Measurements from ENCODE around the gene RSPO3. TPM values are rescaled to one million over a fixed set of nuclear protein-coding genes. Genes with fewer than 3 reads are reported as not detected.

RSPO3 gene
- total and polyA plus RNA-seq, 2 experiments from 2014 or later, result 1.4 to 2.9 TPM

DNA sequence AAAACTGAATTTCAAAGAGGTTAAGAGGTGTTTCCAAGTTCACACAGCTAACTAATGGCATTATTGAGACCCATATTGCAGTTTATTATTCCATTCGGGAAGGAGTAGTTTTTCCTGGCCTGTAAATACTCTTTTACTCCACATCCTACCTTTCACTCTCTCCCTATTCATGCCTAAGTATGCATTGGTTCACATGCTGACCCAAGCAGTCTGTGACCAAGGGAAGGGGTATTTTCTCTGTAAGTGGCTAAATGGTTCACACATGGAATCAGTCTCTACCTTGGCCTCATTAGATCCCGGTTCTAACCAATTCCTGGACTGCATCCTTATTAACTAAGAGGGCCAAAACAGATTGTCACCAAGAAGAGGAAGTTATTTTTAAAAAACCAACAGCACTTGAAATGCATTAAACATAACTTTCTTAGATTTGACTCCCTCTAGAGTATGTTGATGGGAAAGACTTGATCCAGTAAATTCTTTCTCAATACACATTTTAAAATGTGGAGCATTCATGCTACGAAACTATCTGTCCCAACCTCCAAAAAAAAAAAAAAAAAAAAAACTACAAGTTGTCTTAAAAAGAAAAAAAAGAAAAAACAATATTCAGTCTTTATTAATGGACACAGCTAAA, 17.8 kb upstream of the RSPO3 start:
- 31 to 39% methylated on average over 3 of the region's 3 CpGs for WGBS, 2 experiments (ENCODE audit: low coverage in 1 of 2, low lambda C conversion rate in 2 of 2, missing lambda C conversion rate in 2 of 2)
- Histone ChIP-seq H3K36me3 (ENCODE audit: low read depth) (no peaks in the 10 kb centered on the region), H3K27me3 (replicated peaks; ENCODE audit: insufficient read depth) (no peaks in the 10 kb centered on the region), H3K9me2 (ENCODE audit: insufficient read depth) (no peaks in the 10 kb centered on the region), H2AFZ (0 out of 2 replicates have a peak overlapping the region, but pooled peaks have one; percentile 9), H3K4me3 (no peak overlapping the region), H3K27ac (no peak overlapping the region; the same call in 1 of the 2 replicates), H3K9ac (no peak overlapping the region), H3F3A (ENCODE audit: insufficient read depth) (peaks cover 26% of the 10 kb centered on the region), H3K4me2 (ENCODE audit: unreplicated experiment) (no peak overlapping the region), H3K9me3 (ENCODE audit: low read depth) (no peaks in the 10 kb centered on the region), H3K4me1 (ENCODE audit: insufficient read depth) (peaks cover 34% of the 10 kb centered on the region), H4K20me1 (ENCODE audit: insufficient read depth) (no peaks in the 10 kb centered on the region), H3K79me2 (ENCODE audit: insufficient read depth) (no peaks in the 10 kb centered on the region)
- DNase-seq, result peak; percentile 68
- in situ Hi-C loops (cut with MboI), result loop anchor here (25.0 kb wide), 1 partner anchor 1063 kb away; no protein-coding TSS in a partner anchor
- TF ChIP-seq EZH2 (IDR thresholded peaks at IDR 0.05; ENCODE audit: insufficient read depth, poor library complexity, severe bottlenecking) (no peak), EZH2phosphoT487 (IDR thresholded peaks at IDR 0.05; ENCODE audit: insufficient read depth, low read depth) (no peak)

DNA sequence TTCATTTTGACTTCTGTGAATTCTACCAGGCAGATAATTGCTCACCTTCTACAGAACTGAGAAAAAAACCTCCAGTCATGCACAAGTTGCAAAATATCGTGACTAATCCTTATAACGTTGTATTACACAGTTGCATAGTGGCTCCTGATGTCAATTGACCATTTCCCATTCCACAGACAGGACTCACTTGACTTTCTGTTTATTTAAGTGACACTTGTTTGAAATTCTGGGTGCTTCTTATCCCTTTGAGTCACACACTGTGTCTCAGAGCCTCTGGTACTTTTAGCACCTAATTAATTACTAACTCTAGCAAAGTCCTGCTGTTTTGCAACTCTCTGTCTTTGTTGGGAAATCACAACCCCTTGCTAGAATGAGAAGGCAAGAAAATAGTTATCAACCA, 16.2 kb upstream of the RSPO3 start:
- H3K9me3 ChIP-seq (ENCODE audit: low read depth), result no peaks in the 10 kb centered on the region
- in situ Hi-C loops (cut with MboI), result loop anchor here (25.0 kb wide), 1 partner anchor 1065 kb away; no protein-coding TSS in a partner anchor
- H3K27ac ChIP-seq, result peak overlapping the region; percentile 85
- peak; percentile 98 for DNase-seq
- no peaks in the 10 kb centered on the region for H3K27me3 ChIP-seq (replicated peaks; ENCODE audit: insufficient read depth)
- TF ChIP-seq EZH2 (IDR thresholded peaks at IDR 0.05; ENCODE audit: insufficient read depth, poor library complexity, severe bottlenecking), result no peak
- peak; percentile 92 for TF ChIP-seq EZH2phosphoT487 (IDR thresholded peaks at IDR 0.05; ENCODE audit: insufficient read depth, low read depth)
- peak overlapping the region; percentile 32 for H3K9ac ChIP-seq
- H2AFZ ChIP-seq, result no peak overlapping the region
- no peaks in the 10 kb centered on the region for H4K20me1 ChIP-seq (ENCODE audit: insufficient read depth)
- peaks cover 34% of the 10 kb centered on the region for H3K4me1 ChIP-seq (ENCODE audit: insufficient read depth)
- H3K4me2 ChIP-seq (ENCODE audit: unreplicated experiment), result peak overlapping the region; percentile 57
- 0% methylated on average over 2 of the region's 2 CpGs for WGBS, 2 experiments (ENCODE audit: low coverage in 1 of 2, low lambda C conversion rate in 2 of 2, missing lambda C conversion rate in 2 of 2)
- H3K36me3 ChIP-seq (ENCODE audit: low read depth), result no peaks in the 10 kb centered on the region
- peaks cover 26% of the 10 kb centered on the region for H3F3A ChIP-seq (ENCODE audit: insufficient read depth)
- H3K79me2 ChIP-seq (ENCODE audit: insufficient read depth), result no peaks in the 10 kb centered on the region
- no peaks in the 10 kb centered on the region for H3K9me2 ChIP-seq (ENCODE audit: insufficient read depth)
- no peak overlapping the region for H3K4me3 ChIP-seq

DNA sequence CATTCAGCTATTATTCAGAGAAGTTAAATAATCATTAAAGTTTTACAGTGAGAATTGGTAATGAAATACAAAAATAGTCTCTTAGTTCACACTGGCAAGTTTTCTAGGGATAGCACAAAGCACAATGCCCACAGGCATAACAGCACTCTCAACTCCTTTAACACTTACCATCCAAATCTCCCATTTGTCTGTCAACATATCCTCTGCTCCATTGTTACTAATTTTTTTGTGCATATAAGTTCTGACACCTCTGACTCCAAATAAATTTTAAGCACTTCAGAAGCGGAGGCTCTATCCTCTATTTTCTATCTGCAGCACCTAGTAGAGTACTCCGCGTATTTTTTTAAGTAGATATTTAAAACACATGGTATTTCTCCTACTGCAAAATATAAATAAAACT, 15.6 kb upstream of the RSPO3 start:
- Histone ChIP-seq H3K9ac (peak overlapping the region; percentile 32), H3K27ac (peak overlapping the region; percentile 75), H4K20me1 (ENCODE audit: insufficient read depth) (no peaks in the 10 kb centered on the region), H3F3A (ENCODE audit: insufficient read depth) (peaks cover 26% of the 10 kb centered on the region), H3K4me1 (ENCODE audit: insufficient read depth) (peaks cover 34% of the 10 kb centered on the region), H3K27me3 (replicated peaks; ENCODE audit: insufficient read depth) (no peaks in the 10 kb centered on the region), H3K36me3 (ENCODE audit: low read depth) (no peaks in the 10 kb centered on the region), H3K9me3 (ENCODE audit: low read depth) (no peaks in the 10 kb centered on the region), H2AFZ (no peak overlapping the region), H3K4me3 (no peak overlapping the region), H3K4me2 (ENCODE audit: unreplicated experiment) (peak overlapping the region; percentile 11), H3K9me2 (ENCODE audit: insufficient read depth) (no peaks in the 10 kb centered on the region), H3K79me2 (ENCODE audit: insufficient read depth) (no peaks in the 10 kb centered on the region)
- in situ Hi-C loops (cut with MboI), result loop anchor here (25.0 kb wide), 1 partner anchor 1066 kb away; no protein-coding TSS in a partner anchor
- peak; percentile 25 for DNase-seq
- 97 to 98% methylated on average over 3 of the region's 3 CpGs for WGBS, 2 experiments (ENCODE audit: low coverage in 1 of 2, low lambda C conversion rate in 2 of 2, missing lambda C conversion rate in 2 of 2)
- TF ChIP-seq EZH2 (IDR thresholded peaks at IDR 0.05; ENCODE audit: insufficient read depth, poor library complexity, severe bottlenecking), result no peak
- no peak for TF ChIP-seq EZH2phosphoT487 (IDR thresholded peaks at IDR 0.05; ENCODE audit: insufficient read depth, low read depth)

DNA sequence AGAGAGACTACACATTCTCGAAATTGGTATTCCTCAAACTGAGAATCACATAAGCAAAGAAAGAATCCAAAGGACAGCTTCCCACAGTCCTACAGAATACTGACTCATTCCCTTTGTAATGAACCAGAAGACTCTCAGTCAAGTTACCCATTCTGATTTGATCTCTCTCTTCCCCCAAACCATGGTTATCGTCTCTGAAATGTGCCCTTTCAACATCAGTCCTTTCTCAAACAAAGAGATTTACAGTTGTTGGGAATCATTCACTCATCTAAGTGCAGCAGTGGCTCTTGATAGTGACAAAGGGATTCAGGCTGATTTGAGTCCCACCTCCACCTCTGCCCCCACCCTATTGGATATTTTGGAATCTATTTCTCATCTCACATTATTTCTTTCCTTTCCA, 15.0 kb upstream of the RSPO3 start:
- DNase-seq, result peak; percentile 75
- Histone ChIP-seq H3K9ac (peak overlapping the region; percentile 32; the same call in 1 of the 2 replicates), H3K36me3 (ENCODE audit: low read depth) (no peaks in the 10 kb centered on the region), H3K4me1 (ENCODE audit: insufficient read depth) (peaks cover 34% of the 10 kb centered on the region), H3K4me2 (ENCODE audit: unreplicated experiment) (peak overlapping the region; percentile 11), H3K9me2 (ENCODE audit: insufficient read depth) (no peaks in the 10 kb centered on the region), H2AFZ (peak overlapping the region; percentile 19; the same call in 1 of the 2 replicates), H3K27me3 (replicated peaks; ENCODE audit: insufficient read depth) (no peaks in the 10 kb centered on the region), H3K9me3 (ENCODE audit: low read depth) (no peaks in the 10 kb centered on the region), H4K20me1 (ENCODE audit: insufficient read depth) (no peaks in the 10 kb centered on the region), H3K27ac (peak overlapping the region; percentile 75), H3K79me2 (ENCODE audit: insufficient read depth) (no peaks in the 10 kb centered on the region), H3K4me3 (no peak overlapping the region), H3F3A (ENCODE audit: insufficient read depth) (peaks cover 26% of the 10 kb centered on the region)
- whole genome bisulfite sequencing, 2 experiments (ENCODE audit: low coverage in 1 of 2, low lambda C conversion rate in 2 of 2, missing lambda C conversion rate in 2 of 2), result 39 to 57% methylated on average over 2 of the region's 2 CpGs
- in situ Hi-C loops (cut with MboI), result loop anchor here (25.0 kb wide), 1 partner anchor 1066 kb away; no protein-coding TSS in a partner anchor
- TF ChIP-seq EZH2phosphoT487 (IDR thresholded peaks at IDR 0.05; ENCODE audit: insufficient read depth, low read depth) (no peak), EZH2 (IDR thresholded peaks at IDR 0.05; ENCODE audit: insufficient read depth, poor library complexity, severe bottlenecking) (no peak)

All from GM23248 (cell line).